ENCODE results near the gene SPDYC.

Gene SPDYC

DNA sequence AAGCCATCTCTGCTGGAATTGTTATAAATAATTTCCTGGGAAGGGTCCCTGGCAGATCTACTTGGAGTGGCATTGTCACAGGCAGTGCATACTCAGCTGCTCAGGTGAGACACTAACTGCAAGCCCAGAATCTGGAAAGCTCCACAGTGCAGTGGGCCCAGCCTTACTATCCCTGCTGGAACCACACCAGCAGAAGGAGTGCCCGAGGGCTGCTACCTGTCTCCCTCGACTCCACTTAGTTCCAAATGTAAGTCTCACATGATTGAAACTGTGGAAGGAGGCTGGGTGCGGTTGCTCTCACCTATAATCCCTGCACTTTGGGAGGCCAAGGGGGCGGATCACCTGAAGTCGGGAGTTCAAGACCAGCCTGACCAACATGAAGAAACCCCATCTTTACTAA lies 21.4 kb upstream of the SPDYC start:
- TF ChIP-seq SIN3A (IDR thresholded peaks at IDR 0.05; ENCODE audit: borderline replicate concordance, insufficient read depth, low read length) (no peak), TAF1 (IDR thresholded peaks at IDR 0.05; ENCODE audit: borderline replicate concordance, insufficient read depth, low read length) (no peak), FOXP2 (optimal IDR thresholded peaks at IDR 0.05; ENCODE audit: borderline replicate concordance, extremely low read depth, extremely low read length, insufficient read depth) (no peak), POLR2AphosphoS5 (IDR thresholded peaks at IDR 0.05; ENCODE audit: low read depth, low read length) (no peak)
- TF ChIP-seq, protein P1, sequence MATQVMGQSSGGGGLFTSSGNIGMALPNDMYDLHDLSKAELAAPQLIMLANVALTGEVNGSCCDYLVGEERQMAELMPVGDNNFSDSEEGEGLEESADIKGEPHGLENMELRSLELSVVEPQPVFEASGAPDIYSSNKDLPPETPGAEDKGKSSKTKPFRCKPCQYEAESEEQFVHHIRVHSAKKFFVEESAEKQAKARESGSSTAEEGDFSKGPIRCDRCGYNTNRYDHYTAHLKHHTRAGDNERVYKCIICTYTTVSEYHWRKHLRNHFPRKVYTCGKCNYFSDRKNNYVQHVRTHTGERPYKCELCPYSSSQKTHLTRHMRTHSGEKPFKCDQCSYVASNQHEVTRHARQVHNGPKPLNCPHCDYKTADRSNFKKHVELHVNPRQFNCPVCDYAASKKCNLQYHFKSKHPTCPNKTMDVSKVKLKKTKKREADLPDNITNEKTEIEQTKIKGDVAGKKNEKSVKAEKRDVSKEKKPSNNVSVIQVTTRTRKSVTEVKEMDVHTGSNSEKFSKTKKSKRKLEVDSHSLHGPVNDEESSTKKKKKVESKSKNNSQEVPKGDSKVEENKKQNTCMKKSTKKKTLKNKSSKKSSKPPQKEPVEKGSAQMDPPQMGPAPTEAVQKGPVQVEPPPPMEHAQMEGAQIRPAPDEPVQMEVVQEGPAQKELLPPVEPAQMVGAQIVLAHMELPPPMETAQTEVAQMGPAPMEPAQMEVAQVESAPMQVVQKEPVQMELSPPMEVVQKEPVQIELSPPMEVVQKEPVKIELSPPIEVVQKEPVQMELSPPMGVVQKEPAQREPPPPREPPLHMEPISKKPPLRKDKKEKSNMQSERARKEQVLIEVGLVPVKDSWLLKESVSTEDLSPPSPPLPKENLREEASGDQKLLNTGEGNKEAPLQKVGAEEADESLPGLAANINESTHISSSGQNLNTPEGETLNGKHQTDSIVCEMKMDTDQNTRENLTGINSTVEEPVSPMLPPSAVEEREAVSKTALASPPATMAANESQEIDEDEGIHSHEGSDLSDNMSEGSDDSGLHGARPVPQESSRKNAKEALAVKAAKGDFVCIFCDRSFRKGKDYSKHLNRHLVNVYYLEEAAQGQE (IDR thresholded peaks at IDR 0.05; ENCODE audit: insufficient read depth in 1 of 2, low read depth in 2 of 2, low read length in 2 of 2), result no peak

DNA sequence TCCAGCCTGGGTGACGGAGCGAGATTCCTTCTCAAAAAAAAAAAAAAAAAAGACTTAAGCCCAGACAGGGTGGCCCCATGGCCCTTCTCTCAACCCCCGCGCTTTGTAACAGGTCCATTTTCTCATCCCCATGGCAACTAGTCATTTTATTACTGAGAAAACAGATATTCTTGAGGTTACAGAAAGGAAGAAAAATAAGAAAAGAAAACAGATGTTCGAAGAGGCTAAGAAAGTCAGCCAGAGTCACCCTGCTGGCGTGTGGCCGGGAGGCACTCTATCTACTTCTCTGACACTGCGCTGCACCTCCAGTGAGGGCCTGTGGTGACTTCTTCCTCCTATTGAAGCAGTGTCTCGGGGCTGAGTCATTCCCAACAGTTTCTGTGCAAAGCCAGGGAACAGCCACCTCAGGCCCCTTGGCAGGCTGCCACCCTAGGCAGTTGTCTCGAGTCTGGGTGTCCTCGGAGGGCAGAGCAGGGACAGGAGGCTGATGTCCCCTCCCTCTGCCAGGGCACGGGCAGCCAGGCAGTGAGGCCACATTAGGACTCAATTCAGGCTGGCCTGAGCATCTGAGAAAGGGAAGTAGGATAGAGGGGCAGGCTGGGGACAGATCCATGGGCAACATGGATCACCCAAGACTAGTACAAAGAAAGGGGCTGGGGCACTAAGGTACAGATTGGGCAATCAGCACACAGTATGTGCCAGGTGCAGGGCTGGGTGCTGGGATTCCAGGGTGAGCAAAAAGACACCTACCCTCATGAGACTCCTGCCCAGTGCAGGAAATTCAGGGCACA lies 19.3 kb upstream of the SPDYC start:
- TF ChIP-seq FOXP2 (optimal IDR thresholded peaks at IDR 0.05; ENCODE audit: borderline replicate concordance, extremely low read depth, extremely low read length, insufficient read depth), result no peak
- no peak for TF ChIP-seq SIN3A (IDR thresholded peaks at IDR 0.05; ENCODE audit: borderline replicate concordance, insufficient read depth, low read length)
- TF ChIP-seq POLR2AphosphoS5 (IDR thresholded peaks at IDR 0.05; ENCODE audit: low read depth, low read length), result no peak

DNA sequence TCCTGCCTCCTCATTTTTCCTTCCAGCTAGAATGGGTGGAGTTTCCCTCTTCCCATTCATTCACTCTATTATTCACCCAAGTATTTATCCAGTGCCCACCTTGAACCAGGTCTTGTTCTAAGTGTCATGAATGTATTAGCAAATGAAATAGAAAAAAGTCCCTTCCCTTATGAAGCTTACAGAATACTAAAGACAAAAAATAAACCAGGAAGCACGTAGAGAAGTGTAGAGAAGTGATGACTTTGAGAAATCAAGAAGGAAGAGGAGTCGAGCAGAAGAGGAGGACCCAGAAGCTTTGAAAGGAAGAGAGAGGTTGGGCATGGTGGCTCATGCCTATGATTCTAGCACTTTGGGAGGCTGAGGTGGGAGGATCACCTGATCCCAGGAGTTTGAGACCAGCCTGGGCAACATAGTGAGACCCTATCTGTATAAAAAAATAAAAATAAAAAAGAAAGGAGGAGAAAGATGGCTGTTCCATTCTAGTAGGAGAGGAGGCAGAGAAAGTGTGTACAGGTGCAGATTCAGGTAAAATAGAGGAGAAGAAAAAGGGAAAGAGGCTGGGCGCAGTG lies 18.6 kb upstream of the SPDYC start:
- no peak for TF ChIP-seq TAF1 (IDR thresholded peaks at IDR 0.05; ENCODE audit: borderline replicate concordance, insufficient read depth, low read length)
- no peak for TF ChIP-seq FOXP2 (optimal IDR thresholded peaks at IDR 0.05; ENCODE audit: borderline replicate concordance, extremely low read depth, extremely low read length, insufficient read depth)
- TF ChIP-seq, protein P1 (IDR thresholded peaks at IDR 0.05; ENCODE audit: insufficient read depth in 1 of 2, low read depth in 2 of 2, low read length in 2 of 2), result no peak
- TF ChIP-seq SIN3A (IDR thresholded peaks at IDR 0.05; ENCODE audit: borderline replicate concordance, insufficient read depth, low read length), result no peak
- TF ChIP-seq POLR2AphosphoS5 (IDR thresholded peaks at IDR 0.05; ENCODE audit: low read depth, low read length), result no peak

DNA sequence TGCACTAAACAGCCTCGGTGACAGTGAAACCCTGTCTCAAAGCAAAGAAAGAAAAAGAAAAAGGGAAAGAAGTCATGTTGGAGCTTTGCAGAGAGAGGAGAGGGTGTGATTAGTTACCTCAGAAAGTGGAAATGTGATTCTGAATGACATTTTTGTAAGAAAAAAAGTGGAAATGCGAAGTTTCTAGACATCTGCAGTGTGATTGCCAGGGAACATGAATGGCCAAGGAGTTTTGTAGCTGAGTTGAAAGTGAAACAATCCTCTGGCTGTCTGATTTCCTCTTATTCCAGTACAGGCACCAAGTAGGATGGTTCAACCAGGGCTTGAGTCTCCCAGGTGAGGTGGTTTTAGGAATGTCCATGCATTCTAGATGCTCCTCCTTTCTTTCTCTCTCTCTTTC lies 17.9 kb upstream of the SPDYC start:
- TF ChIP-seq FOXP2 (optimal IDR thresholded peaks at IDR 0.05; ENCODE audit: borderline replicate concordance, extremely low read depth, extremely low read length, insufficient read depth), result no peak
- TF ChIP-seq, protein P1 (IDR thresholded peaks at IDR 0.05; ENCODE audit: insufficient read depth in 1 of 2, low read depth in 2 of 2, low read length in 2 of 2), result no peak

DNA sequence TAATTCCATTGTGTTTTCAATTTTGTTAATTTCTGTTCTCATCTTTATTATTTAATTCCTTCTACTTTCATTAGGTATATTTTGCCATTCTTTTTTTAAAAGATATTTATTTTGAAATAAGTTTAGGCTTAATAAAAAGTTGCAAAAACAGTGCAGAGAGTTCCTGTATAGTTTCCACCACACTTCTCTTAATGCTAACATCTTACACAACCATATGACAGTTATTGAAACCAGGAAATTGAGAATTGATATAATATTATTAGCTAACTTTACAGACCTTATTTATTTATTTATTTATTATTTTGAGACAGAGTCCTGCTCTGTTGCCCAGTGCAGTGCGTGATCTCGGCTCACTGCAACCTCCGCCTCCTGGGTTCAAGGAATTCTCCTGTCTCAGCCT lies 13.8 kb upstream of the SPDYC start:
- TF ChIP-seq FOXP2 (optimal IDR thresholded peaks at IDR 0.05; ENCODE audit: borderline replicate concordance, extremely low read depth, extremely low read length, insufficient read depth) (no peak), TAF1 (IDR thresholded peaks at IDR 0.05; ENCODE audit: borderline replicate concordance, insufficient read depth, low read length) (no peak), POLR2AphosphoS5 (IDR thresholded peaks at IDR 0.05; ENCODE audit: low read depth, low read length) (no peak), SIN3A (IDR thresholded peaks at IDR 0.05; ENCODE audit: borderline replicate concordance, insufficient read depth, low read length) (no peak)
- TF ChIP-seq, protein P1 (IDR thresholded peaks at IDR 0.05; ENCODE audit: insufficient read depth in 1 of 2, low read depth in 2 of 2, low read length in 2 of 2), result no peak

Data from PFSK-1 (cell line).